Endothelial cell of umbilical vein (primary cell): Measurements from ENCODE around the gene TUBA1A. TPM values are rescaled to one million over a fixed set of nuclear protein-coding genes. Genes with fewer than 3 reads are reported as not detected.

Experiments
- BruUV-seq: library from RNA; stranded (reverse); fragments of 400-500 nt; replicated peaks from 2 replicates; lab custom pipeline; 2021; lab: Mats Ljungman, UMichigan
- CTCF ChIA-PET: fragments of 300-600, 350-600 bp; sonication (Branson Sonifier 250); formaldehyde crosslinking; loops from one replicate; lab custom pipeline; 2021; ENCODE audit warnings: antibody characterized with exemption, inconsistent platforms; lab: Charles Lee
- POLR2A ChIA-PET: fragments of 300-600, 350-600 bp; sonication (Branson Sonifier 250); formaldehyde crosslinking; loops from one replicate; lab custom pipeline; 2021; ENCODE audit warnings: antibody characterized with exemption, inconsistent platforms; lab: Charles Lee
- DNase-seq: peaks from one replicate; pipeline ENCODE4 v3.0.0-alpha.2; 2011; ENCODE audit warnings: low read depth, low spot score
- FAIRE-seq: peaks from 2 replicates; lab custom pipeline; 2011; peaks lifted over from hg19 to GRCh38; lab: Jason Lieb, UNC
- H2AFZ ChIP-seq: 2 replicates; pipeline ENCODE4 v1.6.0; 2012; ENCODE audit warnings: low read depth, low read length, control low read depth, inconsistent platforms
- H3K27ac ChIP-seq: 2 replicates; pipeline ENCODE4 v1.5.1; 2011; ENCODE audit warnings: low read depth, mild to moderate bottlenecking, control low read depth, low read length, moderate library complexity; ENCODE audit not compliant: insufficient read depth
- H3K27me3 ChIP-seq, 2 experiments: 2 replicates each; pipeline versions ENCODE4 v1.6.0 to v1.6.1; 2011; ENCODE audit warnings: low read length in 2 of 2, mixed read lengths in 1 of 2; ENCODE audit not compliant: control insufficient read depth in 2 of 2, insufficient read depth in 2 of 2
- H3K36me3 ChIP-seq, 2 experiments: 2 replicates in 1 of 2; 3 replicates in 1 of 2; pipeline ENCODE4 v1.5.1; 2011; ENCODE audit warnings: low read length in 2 of 2, mild to moderate bottlenecking in 1 of 2, moderate library complexity in 1 of 2; ENCODE audit not compliant: control insufficient read depth in 2 of 2, insufficient read depth in 2 of 2; ENCODE audit errors: extremely low read depth in 1 of 2
- H3K4me1 ChIP-seq: 3 replicates; pipeline ENCODE4 v1.5.1; 2011; ENCODE audit warnings: mild to moderate bottlenecking, low read length; ENCODE audit not compliant: control insufficient read depth, insufficient read depth; ENCODE audit errors: extremely low read depth
- H3K4me2 ChIP-seq: 2 replicates; pipeline ENCODE4 v1.6.1; 2011; ENCODE audit warnings: low read length, control low read depth, mixed read lengths; ENCODE audit not compliant: insufficient read depth
- H3K4me3 ChIP-seq, 3 experiments: fragments of 200-600 bp in 1 of 3; sonication (generic), shearing (Covaris generic) in 1 of 3; replicated peaks in 1 of 3; 2 replicates each; pipeline ENCODE4 v1.5.1; 2011 to 2016; ENCODE audit warnings: control low read depth in 3 of 3, low read length in 3 of 3, mild to moderate bottlenecking in 2 of 3, inconsistent platforms in 1 of 3, low read depth in 1 of 3, moderate library complexity in 1 of 3; ENCODE audit not compliant: insufficient read depth in 1 of 3
- H3K79me2 ChIP-seq: 2 replicates; pipeline ENCODE4 v1.6.0; 2012; ENCODE audit warnings: low read length, inconsistent platforms; ENCODE audit not compliant: control insufficient read depth, insufficient read depth
- H3K9ac ChIP-seq: replicated peaks from 2 replicates; pipeline ENCODE3; 2011; ENCODE audit warnings: low read length, control low read depth; ENCODE audit not compliant: insufficient read depth; ENCODE audit errors: extremely low read depth
- H3K9me1 ChIP-seq: replicated peaks from 3 replicates; pipeline ENCODE4 v1.6.0; 2011; ENCODE audit warnings: mild to moderate bottlenecking, low read length; ENCODE audit not compliant: control insufficient read depth, insufficient read depth; ENCODE audit errors: extremely low read depth
- H3K9me3 ChIP-seq: replicated peaks from 2 replicates; pipeline ENCODE4 v1.5.1; 2012; ENCODE audit warnings: low read length, inconsistent platforms; ENCODE audit not compliant: control insufficient read depth, insufficient read depth
- H4K20me1 ChIP-seq: replicated peaks from 2 replicates; pipeline ENCODE3; 2011; ENCODE audit warnings: mild to moderate bottlenecking, low read length; ENCODE audit not compliant: control insufficient read depth, insufficient read depth; ENCODE audit errors: extremely low read depth
- CTCF ChIP-seq, 2 donors: IDR thresholded peaks; 1 replicate in 1 of 2; 2 replicates in 1 of 2; pipeline ENCODE4 v1.5.1; 2011; ENCODE audit warnings: low read length in 2 of 2, mild to moderate bottlenecking in 2 of 2, moderate library complexity in 2 of 2, control low read depth in 1 of 2, inconsistent platforms in 1 of 2, low read depth in 1 of 2; ENCODE audit not compliant: insufficient read depth in 1 of 2; ENCODE audit errors: extremely low read depth in 1 of 2
- EZH2 ChIP-seq: IDR thresholded peaks from 2 replicates; pipeline ENCODE4 v1.6.1; 2012; ENCODE audit warnings: borderline replicate concordance, low read depth, mild to moderate bottlenecking, moderate library complexity, low read length, inconsistent platforms; ENCODE audit not compliant: severe bottlenecking
- FOS ChIP-seq: IDR thresholded peaks from 2 replicates; pipeline ENCODE4 v1.6.1; 2011; ENCODE audit warnings: mild to moderate bottlenecking, low read length, moderate library complexity, borderline replicate concordance; ENCODE audit not compliant: insufficient read depth
- GATA2 ChIP-seq: IDR thresholded peaks from 2 replicates; pipeline ENCODE4 v1.7.0; 2011; ENCODE audit warnings: low read depth, mild to moderate bottlenecking, moderate library complexity, mixed read lengths, low read length; ENCODE audit not compliant: insufficient read length, insufficient read depth
- JUN ChIP-seq: IDR thresholded peaks from 2 replicates; pipeline ENCODE4 v1.6.1; 2011; ENCODE audit warnings: borderline replicate concordance, low read depth; ENCODE audit not compliant: insufficient read length, insufficient read depth
- MAX ChIP-seq: IDR thresholded peaks from 2 replicates; pipeline ENCODE4 v1.6.1; 2011; ENCODE audit not compliant: insufficient read depth, insufficient read length
- MYC ChIP-seq: IDR thresholded peaks from one replicate; pipeline ENCODE4 v1.6.1; 2011; ENCODE audit warnings: mild to moderate bottlenecking, low read depth, low read length
- POLR2A ChIP-seq: IDR thresholded peaks from 2 replicates; pipeline ENCODE4 v1.6.1; 2012; ENCODE audit warnings: low read depth, mild to moderate bottlenecking, control low read depth, low read length
- POLR2AphosphoS5 ChIP-seq: IDR thresholded peaks from 2 replicates; pipeline ENCODE4 v1.6.1; 2012; ENCODE audit warnings: low read depth, mild to moderate bottlenecking, control low read depth, low read length, moderate library complexity; ENCODE audit not compliant: insufficient read depth
- dilution Hi-C: fragments of 300-500 bp; cut with MboI; formaldehyde crosslinking; loops from one replicate; pipeline ENCODE4 v1.15.0; 2019; ENCODE audit warnings: low sequenced_read_pairs; ENCODE audit not compliant: extremely low pct_ligation_motif_present
- intact Hi-C: fragments of 100-400 bp; cut with micrococcal nuclease; formaldehyde crosslinking; loops from one replicate; pipeline ENCODE4 v1.10.0; 2022
- polyA plus RNA-seq, 4 experiments: library from polyadenylated mRNA; depleted of rRNA in 3 of 4; stranded (reverse) in 3 of 4; unstranded in 1 of 4; fragments of >200 nt; gene quantifications; 2 replicates each; pipeline versions ENCODE4 v1.2.1 to v1.2.3, GENCODE V29; 2011 to 2012; ENCODE audit warnings: missing spikeins in 1 of 4
- total RNA-seq: library from RNA; stranded (reverse); gene quantifications from 2 replicates; pipeline ENCODE4 v1.2.3, GENCODE V29; 2021

TUBA1A gene
- total and polyA plus RNA-seq, 2 donors (not counting 3 experiments of a cell fraction or from before 2014, with no cell fraction given): 740 to 2,429 TPM

GRCh38 chr12:49219417-49220026, 30.6 kb upstream of the TUBA1A start:
- H3K4me2 ChIP-seq: no peak overlapping the region
- no peaks in the 10 kb centered on the region for H3K9me1 ChIP-seq
- no peak overlapping the region for H3K9ac ChIP-seq
- no peak overlapping the region for H3K4me3 ChIP-seq
- H3K9me3 ChIP-seq: no peaks in the 10 kb centered on the region
- peaks cover 5% of the 10 kb centered on the region for H3K4me1 ChIP-seq
- H2AFZ ChIP-seq: no peak overlapping the region
- H4K20me1 ChIP-seq: no peaks in the 10 kb centered on the region
- H3K79me2 ChIP-seq: no peaks in the 10 kb centered on the region
- no TSS peak for BruUV-seq
- no peak for DNase-seq
- FAIRE-seq: no peak
- CTCF ChIA-PET: interaction anchor here (1.1 kb wide), 1 partner anchor 46 kb away, joined by 3 read pairs; no protein-coding TSS in a partner anchor
- dilution Hi-C loops: no loop called here
- H3K36me3 ChIP-seq: no peaks in the 10 kb centered on the region
- POLR2A ChIA-PET: no interaction called here
- H3K27me3 ChIP-seq: no peaks in the 10 kb centered on the region
- no peak overlapping the region for H3K27ac ChIP-seq
- intact Hi-C loops: no loop called here
- TF ChIP-seq FOS (no peak), POLR2AphosphoS5 (no peak), JUN (no peak), MAX (no peak), POLR2A (no peak), GATA2 (no peak), EZH2 (no peak), CTCF (IDR thresholded peaks at IDR 0.05; ENCODE audit: extremely low read depth in 1 of 2, insufficient read depth in 1 of 2, low read depth in 1 of 2, low read length in 2 of 2) (no peak), MYC (no peak)
